COLO668 (cell line): ENCODE results near the gene TRMT5.

Experiments used
- DNase-seq: peaks from one replicate; lab custom pipeline; 2025; ENCODE audit not compliant: unreplicated experiment; lab: John Stamatoyannopoulos, UW

TRMT5 gene, protein sequence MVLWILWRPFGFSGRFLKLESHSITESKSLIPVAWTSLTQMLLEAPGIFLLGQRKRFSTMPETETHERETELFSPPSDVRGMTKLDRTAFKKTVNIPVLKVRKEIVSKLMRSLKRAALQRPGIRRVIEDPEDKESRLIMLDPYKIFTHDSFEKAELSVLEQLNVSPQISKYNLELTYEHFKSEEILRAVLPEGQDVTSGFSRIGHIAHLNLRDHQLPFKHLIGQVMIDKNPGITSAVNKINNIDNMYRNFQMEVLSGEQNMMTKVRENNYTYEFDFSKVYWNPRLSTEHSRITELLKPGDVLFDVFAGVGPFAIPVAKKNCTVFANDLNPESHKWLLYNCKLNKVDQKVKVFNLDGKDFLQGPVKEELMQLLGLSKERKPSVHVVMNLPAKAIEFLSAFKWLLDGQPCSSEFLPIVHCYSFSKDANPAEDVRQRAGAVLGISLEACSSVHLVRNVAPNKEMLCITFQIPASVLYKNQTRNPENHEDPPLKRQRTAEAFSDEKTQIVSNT

DNA sequence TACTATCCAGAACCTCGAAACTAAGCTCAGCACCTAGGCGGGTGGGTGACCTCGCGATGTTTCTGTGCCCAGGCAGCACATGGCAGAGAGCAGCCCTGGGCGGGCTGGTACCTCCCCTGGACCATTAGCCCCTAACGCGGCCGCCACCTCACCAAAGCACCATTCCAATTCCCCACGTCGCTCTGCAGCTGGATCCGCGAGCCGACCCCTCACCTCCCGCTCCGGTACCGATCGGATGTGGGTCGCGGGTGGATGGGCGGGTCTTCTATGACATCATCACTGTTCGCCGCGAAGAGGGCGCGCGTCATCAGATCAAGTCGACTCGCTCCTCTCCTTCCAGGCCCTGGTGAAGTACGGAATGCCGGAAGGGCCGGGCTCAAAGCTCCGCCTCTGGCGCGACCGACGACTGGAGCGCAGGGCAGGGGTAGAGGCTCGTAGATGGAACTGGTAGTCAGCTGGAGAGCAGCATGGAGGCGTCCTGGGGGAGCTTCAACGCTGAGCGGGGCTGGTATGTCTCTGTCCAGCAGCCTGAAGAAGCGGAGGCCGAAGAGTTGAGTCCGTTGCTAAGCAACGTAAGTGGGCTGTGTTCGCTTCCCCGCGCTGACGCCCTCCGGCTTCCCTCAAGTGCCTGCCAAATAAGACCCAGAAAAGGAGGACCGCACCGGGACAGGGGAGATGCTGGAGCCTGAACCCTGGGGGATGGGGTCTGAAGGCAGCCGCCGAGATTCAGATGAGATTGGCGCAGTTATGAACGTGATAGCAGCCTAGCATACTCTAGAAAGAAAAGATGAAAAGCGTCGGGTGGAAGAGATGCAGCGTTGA, at the start of gene TRMT5, which contains the start of gene SLC38A6:
TSS of gene TRMT5 (minus strand) at position 269 of the 822 bp plus-strand sequence. CDS start at position 163, 106 bp downstream.
TSS of gene SLC38A6 (plus strand) at position 435 of the 822 bp plus-strand sequence. CDS start at position 468, 33 bp downstream.
- peak; percentile 96 for DNase-seq

DNA sequence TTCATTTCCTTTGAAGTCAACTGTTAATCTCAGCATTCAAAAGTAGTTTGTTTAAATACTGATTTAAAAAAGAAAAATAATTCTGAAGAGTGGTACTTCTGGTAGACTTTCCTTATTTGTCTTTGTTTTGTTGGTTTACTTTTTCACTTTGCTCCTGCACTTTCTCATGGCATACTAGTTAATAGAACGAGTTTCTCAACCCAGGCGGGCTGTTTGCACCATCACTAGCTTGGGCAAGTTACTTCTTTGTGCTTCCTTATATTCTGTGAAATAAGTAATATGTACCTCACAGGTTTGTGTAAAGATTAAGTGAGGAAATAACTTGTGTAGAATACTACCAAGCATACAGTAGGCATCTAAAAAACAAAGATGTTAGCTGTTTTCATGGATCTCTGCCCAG, 45.6 kb upstream of the TRMT5 start:
- DNase-seq: no peak

DNA sequence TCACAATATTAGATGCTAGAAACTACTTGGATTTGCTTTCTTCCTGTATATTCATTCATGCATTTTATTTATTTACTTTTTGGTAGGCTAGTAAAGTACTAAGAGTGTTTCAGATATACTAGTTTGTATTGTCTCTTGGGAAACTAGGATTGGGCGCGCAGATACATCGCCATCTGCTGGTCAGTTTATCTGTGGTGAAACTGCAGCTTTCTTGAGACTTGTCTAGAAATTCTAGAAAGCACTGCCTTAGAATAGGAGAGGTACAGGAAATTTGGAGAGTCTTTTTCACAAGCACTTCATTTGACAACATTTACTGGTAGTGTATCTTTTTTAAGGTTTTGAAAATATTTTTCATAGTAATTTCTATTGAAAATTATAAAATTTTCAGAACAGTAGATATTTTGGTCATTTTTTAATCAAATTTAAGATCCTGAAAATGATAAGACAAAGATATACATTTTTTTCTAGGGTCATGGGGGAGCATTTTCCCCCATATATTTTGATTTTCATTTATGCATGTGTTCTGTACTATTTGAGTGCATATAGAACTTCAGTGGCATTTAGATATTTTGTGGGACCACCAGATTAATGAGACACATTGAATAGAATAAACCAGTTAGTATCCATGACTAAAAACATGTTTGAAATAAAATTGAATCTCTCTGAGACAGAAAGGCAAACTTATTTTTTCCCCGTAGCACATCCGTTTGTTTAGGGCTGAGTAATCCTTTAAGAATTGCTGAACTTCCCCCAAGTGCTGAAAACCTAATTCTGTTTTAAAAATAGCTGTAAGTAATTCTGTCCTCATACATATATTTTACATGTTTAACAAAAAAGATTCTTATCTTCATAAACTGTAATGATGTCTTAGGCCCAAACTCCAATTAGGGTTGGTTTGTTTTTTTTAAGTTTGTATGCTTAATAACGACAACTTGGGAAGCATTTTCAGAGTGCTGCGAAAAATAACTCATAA, 44.7 kb upstream of the TRMT5 start:
- DNase-seq: peak; percentile 44

DNA sequence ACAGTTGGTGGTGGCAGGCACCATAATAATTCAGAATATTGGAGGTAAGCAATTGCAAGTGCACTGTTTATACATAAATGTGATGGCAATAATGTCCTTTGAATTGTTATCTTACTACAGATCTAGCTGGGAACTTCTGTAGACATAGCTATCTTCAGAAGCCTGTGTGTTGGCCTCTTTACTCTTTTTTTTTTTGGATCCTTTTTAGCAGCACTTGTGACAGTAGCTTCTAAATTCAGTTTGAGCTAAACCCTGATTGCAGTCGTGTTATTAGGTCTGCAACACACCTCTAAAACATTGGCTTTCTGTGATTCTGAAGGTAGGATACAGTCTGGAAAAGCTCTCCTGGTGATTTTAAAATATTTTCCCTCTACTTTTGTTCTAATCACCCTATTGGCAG, 38.7 kb upstream of the TRMT5 start:
- no peak for DNase-seq

DNA sequence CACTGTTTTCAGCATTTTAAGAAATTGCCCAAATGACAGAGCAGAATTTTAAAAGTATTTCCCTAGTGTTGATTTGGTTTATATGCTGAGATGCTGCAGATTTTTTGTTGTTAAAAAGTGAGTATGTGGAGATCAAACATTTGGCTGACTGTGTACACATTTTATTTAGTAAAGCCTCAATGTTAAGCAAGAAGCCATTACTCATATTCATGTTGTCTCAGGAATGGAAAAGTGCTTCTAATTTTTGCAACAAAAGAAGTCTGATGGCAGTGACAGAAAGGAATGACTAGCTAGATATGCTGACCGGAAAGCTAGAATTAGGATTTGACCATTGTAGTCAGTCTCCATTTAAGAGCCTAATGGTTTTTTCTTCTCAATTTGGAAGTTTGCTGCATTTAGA, 22.7 kb upstream of the TRMT5 start:
- DNase-seq: no peak

DNA sequence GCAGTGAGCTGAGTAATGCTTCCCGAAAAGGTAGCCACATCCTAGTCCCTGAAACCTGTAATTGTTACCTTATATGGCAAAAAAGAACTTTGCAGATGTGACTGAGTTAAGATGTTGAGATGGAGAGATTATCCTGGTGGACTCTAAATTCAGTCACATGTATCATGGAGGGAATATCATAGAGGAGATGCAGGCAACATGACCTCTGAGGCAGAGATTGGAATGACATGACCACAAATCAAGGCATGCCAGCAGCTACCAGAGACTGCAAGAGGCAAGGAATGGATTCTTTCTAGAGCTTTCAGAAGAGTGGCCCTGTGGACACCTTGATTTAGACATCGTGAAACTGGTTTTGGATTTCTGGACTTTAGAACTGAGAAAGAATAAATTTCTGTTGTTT, 18.7 kb upstream of the TRMT5 start:
- DNase-seq: no peak

DNA sequence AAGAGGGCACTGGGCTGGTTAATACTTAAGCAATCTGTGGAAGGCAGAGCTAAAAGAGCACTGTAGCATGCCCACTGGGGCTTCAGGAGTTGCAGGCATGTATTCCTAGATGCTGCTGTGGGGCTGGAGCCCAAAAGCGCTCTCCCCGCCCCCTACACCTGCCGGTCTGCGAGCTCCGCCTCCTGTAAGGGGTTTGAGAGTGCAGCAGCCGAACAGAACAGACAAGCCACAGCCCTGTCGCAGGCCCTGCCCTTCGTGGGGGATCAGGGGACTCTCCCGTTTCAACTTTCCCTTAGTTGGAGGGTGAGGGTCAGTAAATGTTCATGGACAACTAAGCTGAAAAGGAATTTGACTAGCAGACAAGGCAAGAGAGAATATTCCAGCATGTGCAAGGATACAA, 17.7 kb upstream of the TRMT5 start:
- no peak for DNase-seq

DNA sequence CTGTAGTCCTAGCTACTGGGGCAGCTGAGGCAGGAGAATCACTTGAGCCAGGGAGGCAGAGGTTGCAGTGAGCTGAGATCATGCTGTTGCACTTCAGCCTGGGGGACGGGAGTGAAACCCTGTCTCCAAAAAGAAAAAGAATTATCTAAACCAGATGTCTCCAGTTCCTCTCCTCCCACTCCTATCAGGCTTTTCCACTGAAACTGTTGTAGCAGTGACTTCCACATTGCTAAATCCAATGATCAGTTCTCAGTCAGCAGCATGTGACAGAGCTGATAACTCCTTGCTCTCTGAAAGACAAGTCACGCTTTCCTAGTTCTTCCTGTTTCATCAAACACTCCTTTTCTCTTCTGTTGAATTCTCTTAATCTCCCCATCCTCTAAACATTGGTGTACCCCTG, 8.7 kb upstream of the TRMT5 start:
- no peak for DNase-seq

DNA sequence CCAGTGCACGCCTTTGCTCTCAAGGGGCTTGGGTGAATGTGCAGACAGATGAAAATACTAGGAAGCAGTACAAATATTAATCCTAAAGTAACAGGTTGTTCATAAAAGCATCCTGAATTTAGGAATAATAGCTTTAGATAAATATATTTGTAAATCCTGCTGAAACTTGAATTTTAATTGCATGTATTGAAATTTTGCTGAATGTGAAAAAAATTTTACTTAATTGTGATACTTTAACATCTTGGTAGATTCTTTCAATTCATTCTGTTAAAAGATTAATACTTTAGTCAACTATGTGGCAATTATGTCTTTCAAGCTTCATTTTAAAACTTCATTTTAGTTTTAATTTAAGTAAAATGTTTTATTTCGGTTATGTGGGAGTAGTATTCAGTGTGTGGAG, 5.6 kb upstream of the TRMT5 start:
- no peak for DNase-seq

DNA sequence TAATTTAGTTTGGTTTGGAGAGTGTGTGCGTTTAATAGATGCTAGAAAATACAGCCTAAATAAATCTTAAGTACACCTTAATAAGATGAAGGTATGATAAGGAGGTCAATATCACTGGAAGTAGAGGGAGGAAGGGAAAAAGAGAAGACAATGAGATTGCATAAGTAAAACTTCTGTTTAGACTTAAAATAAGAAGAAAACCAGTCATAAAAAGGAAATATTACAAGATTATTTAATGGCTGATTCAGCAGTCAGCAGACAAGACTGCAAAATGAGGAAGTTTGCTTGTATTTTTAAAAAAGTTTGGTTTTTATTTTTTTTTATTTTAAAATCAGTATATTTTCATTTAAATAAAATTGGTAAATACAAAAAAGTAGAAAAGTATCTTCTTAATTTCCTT, 3.3 kb upstream of the TRMT5 start:
- DNase-seq: no peak

DNA sequence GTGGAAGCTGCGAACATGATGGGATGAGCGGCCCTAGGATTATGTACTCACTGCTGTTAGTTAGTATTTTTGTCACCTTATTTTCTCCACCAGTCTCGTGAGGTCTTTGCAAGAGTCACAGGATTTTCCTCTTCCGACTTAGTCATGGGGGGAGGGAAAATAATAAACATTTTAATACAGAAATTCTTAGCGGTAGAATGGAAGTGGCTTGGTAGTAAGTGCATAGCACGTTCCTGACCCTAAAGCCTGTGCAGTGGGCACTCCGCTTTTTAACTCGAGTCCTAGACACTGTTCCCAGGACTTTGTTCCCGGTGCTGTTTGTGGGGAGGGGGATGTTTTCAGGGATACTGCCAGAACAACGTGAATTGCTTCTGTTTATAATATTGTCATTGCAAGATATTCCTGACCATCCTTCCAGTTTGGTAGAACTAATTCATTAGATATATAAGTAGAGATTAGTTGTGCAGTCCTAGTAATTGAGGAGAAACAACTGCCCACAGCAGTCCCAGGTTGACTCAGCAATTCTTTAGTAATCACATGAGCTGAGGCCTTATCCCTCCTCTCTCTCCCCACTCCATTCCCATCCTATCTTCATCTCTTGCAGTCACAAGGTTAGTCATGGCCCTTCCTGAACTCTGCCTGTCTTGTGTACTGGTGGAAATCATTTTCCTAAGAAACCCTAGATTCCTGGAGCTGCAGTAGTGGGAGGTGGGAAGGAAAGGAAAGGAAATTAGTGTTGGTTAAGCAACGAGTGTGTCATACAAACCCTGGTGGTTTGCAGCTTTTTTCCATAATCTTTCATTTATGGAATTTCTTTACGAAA, 965 bp upstream of the TRMT5 start:
- no peak for DNase-seq

DNA sequence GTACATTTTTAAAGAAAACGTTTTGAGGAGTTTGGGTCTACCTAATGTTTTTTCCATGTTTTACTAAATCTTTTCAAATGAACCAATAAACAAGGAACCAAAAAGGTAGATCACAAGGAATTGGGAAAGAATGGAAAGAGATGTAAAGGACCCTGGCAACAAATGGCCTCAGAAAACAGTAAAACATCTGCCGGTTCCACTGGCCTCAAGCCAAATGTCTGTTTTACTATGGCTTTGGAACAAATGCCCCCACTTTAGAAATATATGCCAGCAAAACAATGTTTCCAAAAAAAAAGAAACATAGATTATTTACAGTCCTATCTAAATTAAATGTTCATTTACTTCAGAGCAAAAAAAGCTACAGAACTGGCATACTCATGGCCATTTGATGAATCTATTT, 3.0 kb downstream of the TRMT5 start:
- DNase-seq: peak; percentile 38

DNA sequence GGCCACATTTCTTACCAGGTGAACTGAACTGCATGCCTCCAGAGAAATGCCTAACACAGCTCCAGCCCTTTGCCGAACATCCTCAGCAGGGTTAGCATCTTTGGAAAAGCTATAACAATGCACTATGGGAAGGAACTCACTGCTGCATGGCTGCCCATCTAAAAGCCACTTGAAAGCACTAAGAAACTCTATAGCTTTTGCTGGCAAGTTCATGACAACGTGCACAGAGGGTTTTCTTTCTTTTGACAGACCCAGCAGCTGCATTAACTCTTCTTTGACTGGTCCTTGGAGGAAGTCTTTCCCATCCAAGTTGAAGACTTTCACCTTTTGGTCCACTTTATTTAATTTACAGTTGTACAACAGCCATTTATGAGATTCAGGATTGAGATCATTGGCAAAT, 5.3 kb downstream of the TRMT5 start:
- DNase-seq: no peak

DNA sequence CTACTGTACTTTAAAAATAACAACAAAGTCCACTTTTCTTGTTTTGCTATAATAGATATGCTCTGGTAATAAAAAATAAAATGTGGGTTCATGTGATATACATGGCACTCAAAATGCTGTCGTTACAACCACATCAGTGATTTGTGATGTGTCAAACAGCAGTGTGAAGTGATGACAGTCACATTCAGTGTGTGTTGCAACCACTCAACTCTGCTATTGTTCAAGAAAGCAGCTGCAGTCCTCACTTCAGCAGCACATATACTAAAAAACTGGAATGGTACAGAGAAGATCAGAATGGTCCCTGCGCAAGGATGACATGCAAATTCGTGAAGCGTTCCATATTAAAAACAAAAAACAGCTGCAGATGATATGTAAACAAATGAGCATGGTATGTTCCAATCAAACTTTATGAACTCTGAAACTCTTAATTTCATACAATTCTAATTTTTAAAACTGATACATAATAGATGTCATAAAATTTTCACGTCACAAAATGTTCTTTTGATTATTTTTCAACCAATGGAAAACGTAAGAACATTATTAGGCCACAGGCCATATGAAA, 6.7 kb downstream of the TRMT5 start:
- no peak for DNase-seq

DNA sequence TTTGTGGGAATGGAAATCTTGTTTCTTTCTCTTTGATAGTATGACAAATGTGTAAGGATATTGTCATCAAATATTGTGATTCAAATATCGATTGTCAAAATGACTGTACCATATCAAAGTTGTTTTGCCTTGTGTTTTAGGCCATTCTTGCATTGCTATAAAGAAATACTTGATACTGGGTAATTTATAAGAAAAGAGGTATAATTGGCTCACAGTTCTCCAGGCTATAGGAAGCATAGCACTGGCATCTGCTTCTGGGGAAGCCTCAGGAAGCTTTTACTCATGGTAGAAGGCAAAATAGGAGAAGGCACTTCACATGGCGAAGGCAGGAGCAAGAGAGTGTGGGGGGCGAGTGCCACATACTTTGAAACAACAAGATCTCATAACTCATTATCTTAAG, 7.8 kb downstream of the TRMT5 start:
- no peak for DNase-seq

DNA sequence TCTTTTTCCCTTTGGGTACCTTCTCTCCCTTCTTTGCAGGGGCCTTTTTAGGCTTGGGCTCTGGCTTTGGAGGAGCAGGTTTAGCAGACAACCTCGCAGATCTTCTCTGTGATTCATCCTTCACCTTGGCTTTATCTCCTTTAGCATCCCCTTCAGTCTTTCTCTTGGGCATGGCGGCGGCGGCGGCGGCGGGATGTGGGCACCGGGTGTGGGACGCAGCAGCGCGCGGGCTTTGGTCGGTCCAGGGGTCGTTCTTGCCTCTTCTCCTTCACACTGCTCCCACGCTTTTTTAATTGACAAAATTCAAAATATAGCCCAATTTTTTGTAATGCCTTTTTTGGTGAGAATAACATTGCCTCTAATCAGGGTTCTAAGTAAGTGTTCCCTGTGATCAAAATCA, 8.6 kb downstream of the TRMT5 start:
- DNase-seq: no peak

DNA sequence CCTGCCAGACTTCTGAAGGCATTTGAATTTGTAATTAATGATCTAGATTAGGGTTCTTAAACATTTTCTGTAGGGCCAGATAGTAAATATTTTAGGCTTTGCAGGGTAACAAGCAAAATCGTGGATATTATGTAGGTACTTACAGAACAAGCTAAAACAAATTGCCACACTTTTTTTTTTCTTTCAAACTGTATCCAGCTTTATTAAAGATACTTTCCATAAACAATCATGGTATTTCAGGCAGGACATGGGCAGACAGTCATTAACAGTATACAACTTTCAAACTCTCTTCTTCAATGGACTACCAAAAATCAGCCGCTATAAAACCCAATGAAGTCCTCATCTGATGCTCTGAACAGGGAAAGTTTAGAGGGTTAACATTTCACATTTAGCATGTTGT, 9.6 kb downstream of the TRMT5 start:
- DNase-seq: no peak

DNA sequence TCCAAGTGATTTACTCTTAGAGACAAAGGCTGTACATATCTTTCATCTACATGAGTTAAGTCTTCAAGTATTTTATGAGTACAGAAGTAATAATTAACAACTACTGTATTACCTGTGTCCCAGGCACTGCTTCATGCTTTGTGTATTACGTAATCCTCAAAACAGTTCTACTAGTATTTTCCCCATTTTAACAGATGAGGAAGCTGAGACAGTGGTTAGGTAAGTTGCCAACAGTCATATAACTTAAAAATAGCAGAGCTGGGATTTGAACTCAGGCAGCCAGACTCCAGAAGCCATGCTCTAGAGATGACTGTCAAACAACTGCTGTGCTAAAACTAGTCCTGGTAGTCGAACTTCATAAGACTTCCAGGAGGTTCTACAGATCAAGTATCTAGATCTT, 10.7 kb downstream of the TRMT5 start:
- DNase-seq: no peak

DNA sequence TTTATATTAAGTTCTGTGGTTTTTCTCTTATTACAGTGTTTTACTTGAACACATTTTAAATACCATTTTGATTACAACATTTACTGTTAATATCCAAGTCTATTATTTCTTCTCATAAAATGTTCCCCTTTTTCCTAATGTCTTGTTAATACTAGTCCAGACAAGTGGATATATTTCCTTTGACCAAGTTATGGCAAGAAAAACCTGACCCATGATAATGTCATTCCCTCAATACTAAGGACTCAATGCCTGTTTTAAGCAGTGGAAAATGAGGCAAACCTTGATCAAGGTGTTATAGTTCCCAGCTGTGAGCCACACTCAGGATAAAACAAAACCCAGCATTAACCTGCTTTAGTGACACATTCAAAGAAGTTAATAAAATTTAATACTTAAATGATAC, 12.2 kb downstream of the TRMT5 start:
- no peak for DNase-seq

DNA sequence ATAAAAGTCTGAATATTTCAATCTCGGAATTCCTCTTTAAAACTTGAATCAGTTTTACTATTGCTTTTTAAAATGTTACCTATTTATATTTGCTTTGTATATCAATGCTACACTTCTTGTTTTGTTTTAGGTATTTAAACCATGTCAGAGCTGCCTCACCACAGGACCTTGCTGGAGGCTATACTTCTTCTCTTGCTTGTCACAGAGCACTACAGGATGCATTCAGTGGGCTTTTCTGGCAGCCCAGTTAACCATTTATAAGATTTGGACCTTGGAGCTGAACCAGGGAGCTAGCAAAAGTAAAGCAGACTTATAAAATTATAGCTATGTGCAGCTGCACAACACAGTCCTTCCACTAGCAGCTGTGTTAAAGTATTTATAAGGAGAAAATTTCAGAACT, 12.8 kb downstream of the TRMT5 start:
- DNase-seq: no peak
